Measurements from ENCODE around the gene UQCRC1. TPM values are rescaled to one million over a fixed set of nuclear protein-coding genes. Genes with fewer than 3 reads are reported as not detected.

UQCRC1 gene
- total RNA-seq = 148 TPM
- long read RNA-seq, transcript UQCRC1-201 (13 exons, 1,985 nt) = major isoform, 1,304 of 1,448 reads
- long read RNA-seq, partial matches to known transcripts = 56 of 1,448 reads
- long read RNA-seq, other reads (novel, unspliced or antisense) = 88 of 1,448 reads

DNA sequence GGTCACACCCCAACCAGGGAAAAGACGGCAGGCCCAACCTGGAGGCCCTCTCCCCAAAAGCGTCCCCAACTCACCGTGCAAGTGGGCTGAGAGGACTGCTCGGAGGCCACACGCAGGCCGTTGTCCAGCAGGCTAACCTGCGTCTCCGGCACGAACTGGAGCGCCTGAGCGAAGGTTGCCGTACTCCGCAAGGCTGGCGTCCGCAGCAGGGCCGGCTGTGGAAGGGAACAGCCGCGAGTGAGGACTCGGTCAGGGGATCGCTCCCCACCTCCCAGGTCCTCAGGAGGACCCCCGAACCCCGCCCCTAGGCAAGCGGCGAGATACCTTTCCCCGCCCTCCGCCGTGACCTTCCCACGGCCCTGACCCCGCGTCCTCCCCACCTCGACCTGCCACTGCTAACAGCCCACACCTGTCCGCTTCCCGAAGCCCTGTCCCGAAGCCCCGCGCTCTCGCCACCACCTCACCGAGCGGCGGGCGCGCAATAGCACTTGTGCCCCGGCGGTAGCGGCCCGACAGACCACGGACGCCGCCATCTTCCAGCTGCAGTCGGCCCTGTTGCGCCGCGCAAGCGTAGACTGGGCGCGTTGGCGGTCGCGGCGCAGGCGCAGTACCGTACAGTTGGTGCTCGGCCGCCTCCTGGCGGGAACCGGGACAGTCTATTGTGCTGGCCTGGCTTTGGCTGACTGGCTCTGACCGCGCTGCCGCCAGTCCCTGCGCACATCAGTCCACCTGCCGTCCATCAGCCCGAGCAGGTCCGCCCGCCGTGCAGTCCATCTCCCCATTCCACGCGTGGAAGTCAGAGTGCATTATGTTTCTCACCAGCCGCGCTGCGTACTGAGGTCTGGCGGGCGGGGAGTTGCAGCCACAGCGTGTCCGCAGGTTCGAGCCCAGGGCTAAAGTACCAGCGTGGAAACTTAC is at the start of gene UQCRC1:
TSS of gene UQCRC1 (minus strand) at position 559 of the 918 bp plus-strand sequence. CDS start at position 533, 26 bp downstream.
- DNase-seq (ENCODE audit: low spot score) = peak; percentile 97

DNA sequence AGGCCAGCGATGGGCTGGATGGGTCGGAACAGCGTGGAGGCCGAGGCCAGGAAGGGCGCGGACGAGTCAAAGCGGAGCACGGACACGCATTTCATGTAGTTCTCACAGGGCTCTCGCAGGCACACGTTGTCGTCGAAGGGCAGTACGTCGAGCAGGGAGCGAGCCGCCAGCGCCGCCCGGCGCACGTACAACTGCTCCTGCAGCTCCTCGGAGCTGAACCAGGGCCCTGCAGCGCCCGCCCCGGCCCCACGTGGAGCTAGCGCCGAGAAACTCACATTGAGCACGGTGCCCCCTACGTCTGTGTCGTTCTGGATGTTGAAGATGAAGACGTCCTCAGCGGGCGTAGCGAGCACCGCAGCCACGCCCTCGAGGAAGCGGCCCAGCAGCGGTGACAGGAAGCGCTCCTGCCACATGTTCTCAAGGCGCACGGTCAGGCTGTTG is 47.4 kb upstream of the UQCRC1 start:
- no peak for DNase-seq (ENCODE audit: low spot score)

DNA sequence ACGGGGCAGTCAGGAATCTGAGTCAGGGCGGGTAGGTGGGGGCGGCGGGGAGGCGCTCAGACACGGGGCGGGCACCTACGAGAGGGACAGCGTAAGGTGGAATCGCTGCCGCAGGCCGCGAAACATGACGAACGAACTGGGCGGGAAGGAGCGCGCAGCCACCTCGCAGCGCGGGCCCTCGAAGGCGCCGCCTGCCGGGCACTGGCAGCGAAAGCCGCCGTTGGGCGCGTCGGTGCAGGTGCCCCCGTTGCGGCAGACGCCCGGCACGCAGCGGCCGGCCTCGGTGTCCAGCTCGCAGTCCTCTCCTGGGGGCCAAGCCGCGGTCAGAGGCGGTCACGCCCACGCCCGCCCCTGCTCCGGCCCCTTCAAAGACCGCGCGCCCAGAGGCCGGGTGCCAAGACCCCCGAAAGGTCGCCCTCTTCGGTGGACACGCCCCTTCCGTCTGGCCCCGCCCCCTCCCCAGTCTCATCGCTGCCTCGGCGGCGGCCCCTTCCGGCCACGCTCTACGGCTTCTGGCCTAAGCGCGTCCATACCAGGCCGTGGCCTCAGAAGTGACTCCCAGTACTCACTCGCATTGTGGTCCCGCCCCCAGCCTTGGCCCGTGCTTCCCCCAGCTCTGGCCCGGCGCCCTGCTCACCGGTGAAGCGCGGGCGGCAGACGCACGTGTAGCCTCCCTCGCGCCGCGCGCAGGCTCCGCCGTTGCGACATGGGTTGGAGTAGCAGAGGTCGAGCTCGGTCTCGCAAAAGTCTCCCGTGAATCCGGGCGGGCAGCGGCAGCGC is 46.8 kb upstream of the UQCRC1 start:
- peak; percentile 94 for DNase-seq (ENCODE audit: low spot score)

DNA sequence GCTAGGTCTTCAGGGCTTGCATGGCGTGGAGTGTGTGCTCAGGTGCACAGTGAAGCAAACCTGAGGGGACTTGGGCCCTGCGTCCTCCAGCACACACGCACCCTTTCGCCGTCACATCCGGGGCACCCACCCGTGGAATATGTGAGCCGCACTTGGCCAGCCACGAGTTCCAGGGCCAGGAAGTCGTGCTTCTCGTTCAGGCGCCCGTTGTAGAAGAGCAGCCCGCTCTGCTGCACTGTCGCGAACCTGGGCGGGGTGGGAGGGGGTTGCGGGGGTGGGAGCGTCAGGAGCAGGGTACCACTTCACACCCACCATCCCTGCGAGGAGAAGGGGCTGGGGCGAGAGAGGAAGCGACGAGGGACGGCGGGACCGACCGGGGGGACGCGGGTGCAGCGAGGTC is 46.2 kb upstream of the UQCRC1 start:
- DNase-seq (ENCODE audit: low spot score) = no peak

DNA sequence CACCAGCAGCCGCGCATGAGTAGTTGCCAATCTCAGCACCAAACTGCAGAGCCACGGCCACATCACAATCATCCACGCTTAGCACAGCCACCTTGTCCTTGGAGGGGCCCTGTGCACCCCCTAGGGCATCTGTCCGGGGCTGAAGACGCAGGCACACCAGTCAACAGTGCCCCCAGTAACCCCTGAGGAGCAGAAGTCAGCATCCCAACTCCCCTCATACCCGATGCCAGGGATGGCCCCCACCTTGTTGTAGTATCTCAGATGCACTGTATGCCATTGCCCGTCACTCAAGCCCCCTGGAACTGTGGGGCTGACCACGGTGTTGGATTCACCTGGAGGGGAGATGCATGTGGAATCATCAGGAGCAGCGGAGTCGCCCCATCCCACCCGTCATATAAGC is 45.6 kb upstream of the UQCRC1 start:
- no peak for DNase-seq (ENCODE audit: low spot score)

DNA sequence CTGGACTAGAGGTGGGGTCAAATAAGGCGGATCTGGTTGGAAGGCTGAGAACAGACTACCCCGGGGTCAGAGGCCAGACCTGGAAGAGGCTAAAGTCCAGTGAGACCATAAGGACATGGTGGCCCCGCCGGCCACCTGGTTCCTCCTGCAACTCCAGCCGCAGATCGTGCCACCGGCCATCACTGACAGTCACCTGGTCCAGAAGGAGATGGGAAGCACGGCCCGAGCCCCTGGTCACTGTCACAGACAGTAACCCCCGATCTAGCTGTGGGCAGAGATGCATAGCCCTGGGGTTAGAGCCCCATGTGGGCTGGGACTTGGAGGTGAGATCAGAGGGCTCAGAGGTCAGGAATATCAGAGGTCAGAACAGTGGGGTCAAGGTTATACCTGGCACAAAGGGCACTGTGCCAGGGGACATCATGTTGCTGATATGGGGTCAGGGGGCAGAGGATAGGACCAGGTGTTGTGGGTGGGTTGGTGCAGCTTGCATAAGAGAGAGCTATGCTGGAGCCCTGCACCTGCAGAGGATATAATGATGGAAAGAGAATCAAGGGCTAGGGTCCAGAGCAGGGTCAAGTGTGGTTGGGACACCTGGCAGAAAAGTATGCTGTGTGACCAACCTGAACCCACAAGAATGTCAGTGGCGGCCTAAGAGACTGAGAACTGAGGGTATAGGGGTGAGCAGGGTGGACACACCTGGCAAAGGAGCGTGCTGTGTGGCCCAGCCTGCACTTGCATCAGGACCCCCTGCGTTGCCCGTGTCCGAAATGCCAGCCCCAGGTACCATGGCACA is 43.7 kb upstream of the UQCRC1 start:
- no peak for DNase-seq (ENCODE audit: low spot score)

DNA sequence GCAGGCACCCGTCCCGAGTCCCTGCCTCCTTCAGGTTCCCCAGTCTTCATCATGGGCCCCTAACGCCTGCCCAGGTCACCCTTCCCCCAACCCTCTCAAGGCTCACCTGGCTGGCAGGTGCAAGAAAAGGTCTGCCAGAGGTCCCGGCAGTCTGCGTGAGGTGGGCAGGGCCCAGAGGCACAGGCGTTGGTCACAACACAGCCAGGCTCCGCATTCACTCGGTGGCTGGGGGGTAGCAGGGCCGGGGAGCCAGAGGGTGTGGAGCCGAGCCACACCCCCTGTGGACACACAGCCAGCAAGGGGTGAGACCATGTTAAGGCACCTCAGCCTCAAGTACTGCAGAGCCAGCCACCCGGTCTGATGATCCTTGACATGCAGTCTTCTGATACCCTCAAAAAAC is 42.3 kb upstream of the UQCRC1 start:
- no peak for DNase-seq (ENCODE audit: low spot score)

DNA sequence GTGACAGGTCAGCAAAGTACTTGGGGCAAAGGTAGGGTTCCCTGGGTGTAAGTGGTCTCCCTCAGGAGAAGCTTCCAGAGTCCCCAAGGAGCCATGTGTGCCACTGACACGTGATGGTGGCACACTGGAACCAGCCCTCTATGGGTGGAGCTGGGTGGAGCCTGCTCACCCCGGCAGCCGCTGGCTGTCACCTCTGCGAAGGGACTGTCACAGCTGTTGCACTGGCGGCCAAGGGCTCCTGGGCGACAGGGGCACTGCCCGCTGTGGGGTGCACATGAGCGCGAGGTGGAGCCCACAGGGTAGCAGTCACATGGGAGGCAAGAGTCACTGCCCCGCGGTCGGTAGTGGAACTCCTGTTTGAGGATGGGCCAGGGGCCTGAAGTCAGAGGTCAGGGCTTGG is 41.3 kb upstream of the UQCRC1 start:
- DNase-seq (ENCODE audit: low spot score) = no peak

DNA sequence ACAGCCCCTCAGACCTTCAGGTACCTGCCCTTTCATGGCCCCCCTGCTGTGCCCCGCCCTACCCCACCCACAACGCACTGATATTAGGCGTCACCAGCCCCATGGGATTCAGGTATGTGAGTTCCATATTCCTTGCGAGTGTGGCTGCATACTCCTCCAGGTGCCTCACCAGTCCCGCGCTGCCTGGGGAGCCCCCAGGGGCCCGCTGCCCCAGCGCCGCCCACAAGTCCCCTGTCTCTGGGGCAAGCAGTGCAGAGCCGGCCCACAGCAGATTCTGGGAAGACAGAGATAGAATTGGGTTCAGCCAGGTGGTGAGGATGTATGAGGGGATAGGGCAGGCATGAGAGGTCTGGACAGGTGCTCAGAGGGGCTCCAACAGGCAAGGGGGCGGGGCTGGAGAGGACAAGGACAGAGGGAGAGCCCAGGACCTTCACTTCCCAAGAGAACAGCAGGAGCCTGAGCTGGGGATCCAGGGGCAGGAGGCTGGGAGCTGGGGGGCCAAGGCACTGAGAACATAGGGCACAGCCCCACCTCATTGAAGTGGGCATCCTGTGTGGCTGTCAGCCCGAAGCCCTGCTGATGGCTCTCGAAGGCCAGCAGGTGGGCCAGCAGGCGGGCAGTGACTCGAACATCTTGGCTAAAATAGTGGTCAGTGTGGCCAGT is 38.9 kb upstream of the UQCRC1 start:
- DNase-seq (ENCODE audit: low spot score) = no peak

DNA sequence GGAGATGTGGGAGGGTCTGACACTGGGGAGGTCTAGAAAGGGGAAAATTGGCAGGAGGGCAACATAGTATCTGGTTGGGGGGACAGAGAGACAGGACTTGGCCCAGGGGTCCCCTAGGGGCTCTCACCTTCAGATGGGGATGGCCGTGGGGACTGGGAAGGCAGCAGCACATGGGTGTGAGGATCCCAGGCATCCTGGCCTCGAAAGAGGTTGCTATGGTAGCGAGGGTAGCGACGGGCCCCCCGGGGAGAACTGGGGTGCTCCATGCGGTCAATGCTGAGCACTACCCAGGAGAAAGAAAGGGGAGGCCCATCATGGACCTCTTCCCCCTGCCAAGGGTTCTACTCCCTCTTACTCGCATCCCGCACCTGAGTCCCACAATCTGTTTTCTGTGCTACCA is 38.3 kb upstream of the UQCRC1 start:
- DNase-seq (ENCODE audit: low spot score) = no peak

DNA sequence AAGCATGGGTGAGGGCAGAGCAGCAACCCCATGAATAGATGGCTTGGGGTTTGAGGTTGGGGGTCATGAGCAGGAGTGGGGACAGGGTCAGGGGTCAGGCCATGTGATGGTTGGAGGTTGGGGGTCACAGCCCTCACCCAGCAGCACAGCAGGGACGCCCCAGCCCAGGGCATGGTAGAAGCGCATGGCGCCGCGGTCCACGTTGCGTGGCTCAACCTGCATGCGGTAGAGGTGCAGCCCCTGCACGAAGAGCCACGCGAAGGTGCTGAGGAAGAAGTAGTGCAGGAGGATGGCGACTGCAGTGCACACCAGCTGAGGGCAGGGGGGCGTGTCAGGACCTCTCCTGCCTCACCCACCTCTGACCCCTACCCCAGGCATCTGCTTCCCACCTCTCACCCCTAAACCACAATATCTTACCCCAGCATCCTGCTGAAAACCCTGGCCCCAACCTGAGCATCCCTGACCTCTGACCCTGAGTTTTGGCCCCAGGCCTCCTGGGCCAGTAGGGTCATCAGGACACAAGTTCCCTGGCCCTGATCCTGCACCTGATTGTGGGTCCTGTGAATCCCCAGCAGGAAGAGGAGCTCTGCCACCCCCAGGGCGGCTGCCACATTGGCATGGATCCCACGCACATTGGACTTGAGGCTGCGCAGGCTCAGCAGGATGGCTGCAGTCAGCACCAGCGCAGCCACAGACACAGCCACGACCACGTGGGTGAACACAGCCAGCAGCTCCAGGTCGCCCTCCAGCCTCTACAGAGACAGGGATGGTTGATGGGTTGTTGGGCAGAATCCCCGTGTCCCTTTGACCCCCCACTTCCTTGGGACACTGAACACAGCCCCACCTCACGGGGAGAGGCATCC is 35.7 kb upstream of the UQCRC1 start:
- no peak for DNase-seq (ENCODE audit: low spot score)

DNA sequence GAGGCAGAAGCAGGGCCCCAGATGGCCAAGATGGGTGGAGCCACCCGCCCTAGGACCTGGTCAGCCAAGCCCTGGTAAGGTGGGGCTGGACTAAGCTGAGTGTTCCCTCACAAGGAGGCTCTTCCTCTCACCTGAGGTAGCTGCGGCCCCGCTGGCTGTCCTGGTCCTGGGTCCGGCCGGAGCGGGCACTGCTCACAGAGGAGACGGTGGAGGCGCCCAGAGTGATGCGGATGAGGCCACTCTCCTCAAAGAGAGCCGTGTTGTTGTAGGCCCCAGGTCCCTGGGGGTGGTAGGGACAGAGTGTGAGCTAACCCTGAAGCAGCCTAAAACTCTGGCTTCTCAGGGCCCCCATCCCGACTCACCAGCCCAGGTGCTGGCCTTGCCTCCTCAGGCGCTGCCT is 33.2 kb upstream of the UQCRC1 start:
- DNase-seq (ENCODE audit: low spot score) = no peak

DNA sequence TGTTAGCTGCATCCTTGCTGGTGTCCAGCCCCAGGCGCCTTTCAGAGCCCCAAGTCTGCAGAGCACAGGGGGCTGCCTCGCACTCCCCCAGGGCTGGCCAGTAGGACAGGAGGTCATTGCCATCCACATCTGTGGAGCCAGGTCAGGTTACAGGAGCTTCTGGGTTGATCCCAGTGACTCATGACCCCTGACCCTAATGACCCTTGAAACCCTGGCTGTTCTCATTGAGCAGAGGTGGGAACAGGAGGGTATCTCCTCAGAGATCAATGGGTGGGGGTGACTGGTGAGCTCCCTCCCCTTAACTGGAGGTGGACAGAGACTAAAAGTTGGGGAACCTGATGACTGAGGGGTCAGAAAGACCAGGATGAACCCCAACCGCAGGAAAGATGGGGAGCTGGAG is 31.9 kb upstream of the UQCRC1 start:
- no peak for DNase-seq (ENCODE audit: low spot score)

DNA sequence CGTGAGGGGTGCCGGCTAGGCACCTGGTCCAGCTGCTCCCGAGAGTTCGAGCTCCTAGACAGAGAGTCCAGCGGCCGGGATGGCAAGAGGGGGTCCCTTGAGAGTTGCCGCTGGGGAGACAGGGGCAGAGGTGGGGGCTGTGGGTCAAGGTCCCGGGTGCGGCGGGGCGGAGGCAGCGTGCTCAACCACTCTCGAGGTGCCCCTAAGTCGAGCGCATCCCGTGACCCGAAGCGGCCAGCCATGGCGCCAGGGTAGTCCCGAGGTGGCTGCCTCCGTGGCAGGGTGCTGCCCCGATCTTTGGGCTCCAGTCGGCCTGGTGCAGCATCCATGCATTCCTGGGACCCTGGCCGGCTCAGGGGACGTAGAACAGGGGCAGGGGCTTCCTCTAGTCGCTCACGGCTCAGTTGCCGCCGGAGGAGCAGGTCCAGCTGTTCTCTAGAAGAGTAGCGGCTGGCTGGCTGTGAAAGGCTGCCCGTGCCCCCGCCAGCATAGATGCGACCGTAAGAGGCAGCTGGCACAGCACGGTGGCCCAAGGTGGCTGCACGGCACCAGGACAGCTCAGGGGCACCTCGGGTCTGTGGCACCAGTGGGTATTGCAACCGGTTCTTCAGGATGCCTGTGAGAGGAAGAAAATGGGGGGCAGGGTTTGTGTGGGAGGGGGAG is 30.6 kb upstream of the UQCRC1 start:
- no peak for DNase-seq (ENCODE audit: low spot score)

DNA sequence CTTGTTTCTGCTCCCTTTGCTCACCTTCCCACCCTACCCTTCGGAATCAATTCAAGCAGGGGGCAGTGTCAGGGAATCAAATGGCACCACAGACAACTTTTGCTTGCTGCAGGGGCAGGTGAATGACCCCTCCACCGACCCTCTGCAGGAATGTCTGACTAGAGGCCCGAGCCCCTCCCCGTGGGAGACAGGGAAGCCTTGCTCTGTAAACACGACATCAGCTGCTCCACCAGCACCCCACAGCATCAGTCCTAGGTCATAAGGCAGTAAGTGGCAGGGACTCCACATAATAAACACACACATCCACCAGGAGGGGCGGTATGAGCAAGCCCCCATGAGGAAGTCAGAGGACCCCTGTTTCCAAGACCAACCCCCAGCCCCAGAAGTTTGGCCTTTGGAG is 27.9 kb upstream of the UQCRC1 start:
- DNase-seq (ENCODE audit: low spot score) = no peak

DNA sequence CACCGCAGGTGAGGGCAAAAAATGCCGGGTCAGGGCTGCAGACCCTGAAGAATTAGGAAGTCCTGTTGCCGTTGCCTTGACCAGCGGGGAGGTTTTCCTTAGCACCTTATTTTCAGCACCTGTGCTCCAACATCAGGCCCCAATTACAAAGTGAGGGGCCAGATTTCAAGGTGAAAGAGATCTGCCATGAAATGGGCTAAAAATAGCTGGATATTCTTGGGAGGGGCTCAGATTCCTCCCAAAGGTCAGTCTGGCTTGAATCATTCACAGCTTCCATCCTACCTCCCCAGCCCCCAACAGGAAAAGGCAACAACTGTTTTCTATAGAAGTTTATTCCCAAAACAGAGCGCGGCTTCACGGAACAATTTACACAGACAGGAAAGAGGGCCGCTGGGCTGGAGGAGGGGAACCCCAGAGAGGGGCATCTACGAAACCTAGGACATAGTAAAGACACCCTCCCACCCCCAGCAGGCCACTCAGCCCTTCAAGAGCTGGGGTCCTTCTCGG is 26.8 kb upstream of the UQCRC1 start:
- no peak for DNase-seq (ENCODE audit: low spot score)

DNA sequence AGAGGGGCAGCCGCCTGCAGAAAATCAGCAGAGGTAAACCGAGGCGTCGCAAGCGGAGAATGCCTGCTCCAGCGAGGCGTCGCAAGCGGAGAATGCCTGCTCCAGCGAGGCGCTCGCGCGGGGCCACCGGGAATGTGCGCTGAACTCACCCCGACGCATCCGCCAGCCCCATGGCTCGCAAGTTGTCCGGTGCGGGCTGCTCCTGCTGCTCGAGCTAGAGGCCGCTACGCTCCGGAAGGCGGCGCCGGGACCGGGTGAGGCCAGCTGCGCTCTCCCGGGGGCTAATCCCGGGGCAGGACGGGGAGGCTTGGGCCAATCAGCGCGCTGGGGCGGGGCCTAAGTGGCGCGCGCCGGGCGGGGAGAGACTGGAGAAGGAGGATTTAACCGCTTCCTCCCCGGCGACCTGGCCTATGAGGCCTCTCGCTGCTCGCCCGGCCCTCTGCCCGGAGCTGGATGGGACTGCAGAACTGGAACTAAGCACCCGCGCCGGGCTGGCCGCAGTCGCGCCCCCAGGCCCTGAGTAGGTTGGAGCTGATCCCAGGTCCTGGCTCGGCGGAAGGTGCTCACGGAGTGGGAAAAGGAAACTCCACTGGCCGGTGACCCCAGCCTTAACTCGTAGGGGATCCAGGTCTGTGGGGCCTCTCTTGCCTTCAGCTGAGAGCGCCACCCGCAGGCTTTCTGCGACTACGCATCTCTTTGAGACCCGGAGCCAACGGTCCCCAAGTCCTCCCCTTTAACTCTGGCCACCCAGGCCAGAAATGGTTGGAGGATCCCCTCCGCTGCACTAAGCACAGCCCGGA is 26.0 kb upstream of the UQCRC1 start, which contains the start of gene SLC26A6:
TSS of gene SLC26A6 (minus strand) at position 240 of the 800 bp plus-strand sequence. CDS start at position 172, 68 bp downstream.
- DNase-seq (ENCODE audit: low spot score) = peak; percentile 99

DNA sequence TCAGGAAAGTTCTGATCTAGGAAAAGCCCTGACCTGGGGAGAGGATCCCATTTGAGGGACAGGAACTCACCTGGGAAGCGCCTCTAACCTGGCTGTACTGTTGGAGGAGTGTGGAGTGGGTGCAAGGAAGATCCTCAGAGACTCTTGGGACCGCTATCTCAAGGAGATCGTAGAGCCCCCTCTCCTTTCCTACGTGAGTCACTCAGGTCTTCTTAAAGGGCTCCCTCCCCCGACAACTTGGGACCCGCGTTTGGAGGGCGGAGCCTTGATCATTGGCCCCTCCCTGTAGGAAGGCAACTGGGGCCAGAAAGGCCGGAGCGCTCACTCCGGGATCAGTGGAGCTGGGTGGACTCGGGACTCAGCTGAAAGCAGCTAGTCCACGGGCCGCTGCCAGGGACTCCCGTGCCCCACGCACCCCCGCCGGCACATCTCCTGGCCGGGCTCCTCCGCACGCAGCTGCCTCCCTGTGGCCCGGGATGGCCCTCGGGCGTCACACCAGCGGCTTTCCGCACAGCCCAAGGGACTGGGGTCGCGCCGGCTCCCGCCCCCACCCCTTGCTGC is 25.3 kb upstream of the UQCRC1 start:
- DNase-seq (ENCODE audit: low spot score) = no peak
